K562 (cell line): ENCODE data around the gene GNAI3. TPM values are rescaled to one million over a fixed set of nuclear protein-coding genes. Genes with fewer than 3 reads are reported as not detected.

Experiments
- ATAC-seq: fragments of 200-7000 bp; cut with Tn5 transposase; 3 replicates; pipeline ENCODE4 v1.9.1; 2020; ENCODE audit warnings: moderate library complexity
- BruUV-seq: library from RNA; stranded (reverse); fragments of 400-500 nt; replicated peaks from 2 replicates; lab custom pipeline; 2021; lab: Mats Ljungman, UMichigan
- CTCF ChIA-PET: fragments of 300-600 bp; formaldehyde crosslinking; extraction: SDS; loops from one replicate; lab custom pipeline; 2021; ENCODE audit warnings: low intra/inter-chr PET ratio; lab: Yijun Ruan, JAX
- POLR2A ChIA-PET: fragments of 300-600, 350-650 bp; sonication (Branson Sonifier 250); formaldehyde crosslinking; extraction: SDS; loops from one replicate; lab custom pipeline; 2021; ENCODE audit warnings: antibody characterized with exemption, inconsistent platforms; lab: Yijun Ruan, JAX
- DNase-seq, 4 experiments: peaks; one replicate each; pipeline versions ENCODE4 v3.0.0 to v3.0.0-alpha.2; 2011 to 2018; ENCODE audit warnings: low spot score in 3 of 4, mixed read lengths in 3 of 4; ENCODE audit errors: extremely low read depth in 1 of 4
- FAIRE-seq: peaks from 2 replicates; lab custom pipeline; 2011; peaks lifted over from hg19 to GRCh38; lab: Jason Lieb, UNC
- H2AFZ ChIP-seq: 2 replicates; pipeline ENCODE4 v1.6.0; 2011; ENCODE audit warnings: low read depth, low read length, control low read depth, inconsistent platforms
- H3K27ac ChIP-seq: fragments of 200-600 bp; 3 replicates; pipeline ENCODE4 v1.8.0; 2011; ENCODE audit warnings: low read depth, mild to moderate bottlenecking, control low read depth, inconsistent platforms, low read length, moderate library complexity, mixed read lengths; ENCODE audit errors: extremely low read depth
- H3K27me3 ChIP-seq, 2 experiments: fragments of 300-600 bp in 1 of 2; 2 replicates in 1 of 2; 3 replicates in 1 of 2; pipeline versions ENCODE4 v1.6.0 to v1.8.0; 2011; ENCODE audit warnings: inconsistent platforms in 2 of 2, low read length in 2 of 2, mild to moderate bottlenecking in 1 of 2, mixed read lengths in 1 of 2, moderate library complexity in 1 of 2; ENCODE audit not compliant: control insufficient read depth in 2 of 2, insufficient read depth in 2 of 2
- H3K36me3 ChIP-seq: fragments of 300-600 bp; 3 replicates; pipeline ENCODE4 v1.8.0; 2011; ENCODE audit warnings: mild to moderate bottlenecking, low read length, inconsistent platforms; ENCODE audit not compliant: control insufficient read depth, insufficient read depth
- H3K4me1 ChIP-seq, 2 experiments: fragments of 200-600 bp in 1 of 2; replicated peaks in 1 of 2; 2 replicates in 1 of 2; 3 replicates in 1 of 2; pipeline versions ENCODE4 v1.5.1 to v1.8.0; 2011; ENCODE audit warnings: inconsistent platforms in 2 of 2, low read length in 2 of 2, mild to moderate bottlenecking in 1 of 2, mixed read lengths in 1 of 2, moderate library complexity in 1 of 2; ENCODE audit not compliant: control insufficient read depth in 2 of 2, insufficient read depth in 2 of 2
- H3K4me2 ChIP-seq: 2 replicates; pipeline ENCODE4 v1.6.1; 2011; ENCODE audit warnings: low read length, control low read depth, inconsistent platforms, mixed read lengths; ENCODE audit not compliant: insufficient read depth
- H3K4me3 ChIP-seq: fragments of 200-600 bp; sonication (generic), shearing (Covaris generic); 2 replicates; pipeline ENCODE4 v1.5.1; 2016; ENCODE audit warnings: control low read depth, inconsistent platforms
- H3K79me2 ChIP-seq: fragments of 200-600 bp; 3 replicates; pipeline ENCODE4 v1.8.0; 2011; ENCODE audit warnings: low read length, inconsistent platforms; ENCODE audit not compliant: control insufficient read depth, insufficient read depth
- H3K9ac ChIP-seq, 2 experiments: 2 replicates each; pipeline versions ENCODE4 v1.6.0 to v1.6.1; 2011; ENCODE audit warnings: low read depth in 2 of 2, low read length in 2 of 2, control low read depth in 1 of 2, inconsistent platforms in 1 of 2, mild to moderate bottlenecking in 1 of 2, mixed read lengths in 1 of 2; ENCODE audit not compliant: insufficient read depth in 1 of 2
- H3K9me1 ChIP-seq: one replicate; pipeline ENCODE4 v1.6.0; 2011; ENCODE audit warnings: inconsistent platforms, mild to moderate bottlenecking, low read length, moderate library complexity; ENCODE audit not compliant: control insufficient read depth, insufficient read depth
- H3K9me3 ChIP-seq: replicated peaks from 2 replicates; pipeline ENCODE4 v1.5.1; 2011; ENCODE audit warnings: low read depth, low read length, inconsistent platforms; ENCODE audit not compliant: control insufficient read depth, insufficient read depth
- H4K20me1 ChIP-seq: replicated peaks from 2 replicates; pipeline ENCODE4 v1.6.1; 2011; ENCODE audit warnings: low read length, inconsistent platforms, mixed read lengths; ENCODE audit not compliant: control insufficient read depth, insufficient read depth
- DPF2 ChIP-seq: fragments of 450-650 bp; IDR thresholded peaks from 2 replicates; pipeline ENCODE4 v1.6.1; 2016
- NCOA4 ChIP-seq: fragments of 450-650 bp; IDR thresholded peaks from 2 replicates; pipeline ENCODE4 v1.6.1; 2018; ENCODE audit warnings: mild to moderate bottlenecking; ENCODE audit not compliant: partially characterized antibody
- NEUROD1 ChIP-seq: fragments of 150-350 bp; IDR thresholded peaks from 2 replicates; pipeline ENCODE4 v1.6.1; 2014; ENCODE audit warnings: borderline replicate concordance, low read length, low read depth; ENCODE audit not compliant: partially characterized antibody
- RBBP5 ChIP-seq: fragments of 200-600 bp; sonication (generic); IDR thresholded peaks from 2 replicates; pipeline ENCODE4 v1.6.1; 2012; ENCODE audit warnings: borderline replicate concordance, mild to moderate bottlenecking, low read length, control low read depth, inconsistent platforms; ENCODE audit not compliant: insufficient read depth, poor library complexity, severe bottlenecking
- RFX7 ChIP-seq: fragments of 250-450 bp; sonication (Bioruptor Pico); IDR thresholded peaks from 2 replicates; pipeline ENCODE4 v1.5.1; 2021; ENCODE audit warnings: mild to moderate bottlenecking
- SAFB2 ChIP-seq: fragments of 200-400 bp; formaldehyde crosslinking; IDR thresholded peaks from 2 replicates; pipeline ENCODE4 v1.6.1; 2018; ENCODE audit warnings: borderline replicate concordance, low read length, low read depth, moderate library complexity; ENCODE audit not compliant: severe bottlenecking
- SIX5 ChIP-seq, 2 experiments: IDR thresholded peaks; 2 replicates each; pipeline ENCODE4 v1.6.1; 2011; ENCODE audit warnings: low read length in 2 of 2, borderline replicate concordance in 1 of 2, low read depth in 1 of 2, mild to moderate bottlenecking in 1 of 2, moderate library complexity in 1 of 2; ENCODE audit not compliant: insufficient read depth in 1 of 2
- TCF7 ChIP-seq: sonication (generic); IDR thresholded peaks from 2 replicates; pipeline ENCODE4 v1.6.1; 2016; ENCODE audit warnings: antibody characterized with exemption, borderline replicate concordance
- ZFP36 ChIP-seq: fragments of 150-350 bp; IDR thresholded peaks from 2 replicates; pipeline ENCODE4 v1.6.1; 2018; ENCODE audit warnings: low read length, low read depth; ENCODE audit not compliant: partially characterized antibody
- ZNF175 ChIP-seq: fragments of 200-800 bp; sonication (Bioruptor generic); IDR thresholded peaks from 2 replicates; pipeline ENCODE4 v1.6.1; 2016; ENCODE audit warnings: low read depth, mild to moderate bottlenecking, missing genetic modification characterization, missing compliant biosample characterization
- in situ Hi-C: fragments of 300-500 bp; cut with MboI; formaldehyde crosslinking; loops from 4 replicates; pipeline ENCODE4 v1.15.0; 2018; ENCODE audit warnings: inconsistent platforms, mixed read lengths
- intact Hi-C: fragments of 100-400 bp; cut with micrococcal nuclease; formaldehyde crosslinking; loops from 2 replicates; pipeline ENCODE4 v1.14.2; 2022
- polyA plus RNA-seq, 8 experiments: library from polyadenylated mRNA; depleted of rRNA in 4 of 8; stranded (reverse) in 5 of 8; unstranded in 3 of 8; fragments of >200 nt; fragmentation: Nextera tagmentation in 2 of 8; fragmentation: Illumina TruSeq in 1 of 8; extraction: Ambion mirVana in 2 of 8; extraction: Trizol in 1 of 8; gene quantifications; 2 replicates each; pipeline versions ENCODE4 v1.2.1 to v1.2.3, GENCODE V29; 2011 to 2014; ENCODE audit warnings: inconsistent platforms in 1 of 8, missing spikeins in 1 of 8
- total RNA-seq, 7 experiments: library from RNA; depleted of rRNA in 6 of 7; stranded (reverse); fragments of >200 nt in 6 of 7; fragmentation: Illumina TruSeq in 2 of 7; extraction: Trizol in 2 of 7; gene quantifications; 2 replicates each; pipeline versions ENCODE4 v1.2.1 to v1.2.3, GENCODE V29; 2011 to 2021; ENCODE audit warnings: low replicate concordance in 1 of 7
- TF ChIP-seq, protein P1 (sequence below): sonication (generic); formaldehyde crosslinking; IDR thresholded peaks from 2 replicates; pipeline ENCODE4 v1.8.1; 2022; ENCODE audit warnings: missing genetic modification reagents
- TF ChIP-seq, protein P2 (sequence below): sonication (generic); IDR thresholded peaks from 2 replicates; pipeline ENCODE4 v1.6.1; 2016
- TF ChIP-seq, protein P3 (sequence below), 2 experiments: fragments of 200-800 bp in 1 of 2; sonication (Bioruptor generic) in 1 of 2; sonication (generic) in 1 of 2; formaldehyde crosslinking in 1 of 2; IDR thresholded peaks in 1 of 2; conservative IDR thresholded peaks in 1 of 2; 2 replicates each; pipeline versions ENCODE4 v1.5.0 to v1.6.1; 2016 to 2020; ENCODE audit warnings: missing compliant biosample characterization in 1 of 2, missing genetic modification characterization in 1 of 2, missing genetic modification reagents in 1 of 2
- TF ChIP-seq, protein P4 (sequence below): fragments of 450-650 bp; formaldehyde crosslinking; IDR thresholded peaks from 2 replicates; pipeline ENCODE4 v1.4.0; 2022; ENCODE audit warnings: missing genetic modification characterization
- TF ChIP-seq, protein P5 (sequence below): fragments of 450-650 bp; IDR thresholded peaks from 2 replicates; pipeline ENCODE4 v1.6.1; 2016; ENCODE audit warnings: missing biosample characterization, missing genetic modification characterization

The GNAI3 gene
- total and polyA plus RNA-seq, 9 of the 15 experiments (the other 6 are each of a cell fraction or from before 2014, with no cell fraction given): 6.3 to 13.2 (median 8.9) TPM

DNA sequence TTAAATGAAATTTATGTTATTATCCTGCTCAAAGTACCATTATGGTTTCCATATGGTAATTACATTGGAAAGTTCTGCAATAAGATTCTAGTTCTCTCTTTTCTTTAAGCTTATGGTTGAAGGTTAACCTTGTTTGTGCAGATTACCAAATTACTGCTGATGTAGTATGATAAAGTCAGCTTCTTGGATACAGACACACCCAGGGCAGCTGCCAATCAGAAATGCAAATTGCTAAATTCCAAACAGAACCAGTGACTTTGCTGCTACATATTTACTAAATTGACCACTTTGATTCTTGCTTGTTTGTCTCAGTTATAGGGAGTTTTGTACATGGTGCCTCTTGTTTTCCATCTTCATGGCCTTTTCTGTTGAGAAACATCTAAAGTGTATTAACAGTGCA lies 44.5 kb downstream of the GNAI3 start:
- Histone ChIP-seq H2AFZ (no peak overlapping the region), H3K4me3 (no peak overlapping the region), H3K27ac (no peak overlapping the region), H3K27me3 (no peaks in the 10 kb centered on the region), H3K4me2 (no peak overlapping the region), H3K9me1 (no peaks in the 10 kb centered on the region), H3K4me1 (no peaks in the 10 kb centered on the region), H3K9ac (no peak overlapping the region), H3K9me3 (no peaks in the 10 kb centered on the region), H4K20me1 (no peaks in the 10 kb centered on the region), H3K36me3 (peaks cover 68% of the 10 kb centered on the region), H3K79me2 (no peaks in the 10 kb centered on the region)
- POLR2A ChIA-PET: interaction anchor here (1.4 kb wide), 1 partner anchor 9 kb away, joined by 3 read pairs; no protein-coding TSS in a partner anchor
- BruUV-seq: TSS peak; percentile 15
- DNase-seq (no peak), FAIRE-seq (no peak), ATAC-seq (no peak)
- intact Hi-C loops (no loop called here), in situ Hi-C loops (no loop called here)
- CTCF ChIA-PET: no interaction called here
- no peak for TF ChIP-seq RFX7 (CRISPR knock-in tag)
- TF ChIP-seq SAFB2: no peak
- TF ChIP-seq SIX5 (IDR thresholded peaks at IDR 0.05; ENCODE audit: borderline replicate concordance in 1 of 2, insufficient read depth in 1 of 2, low read depth in 1 of 2, low read length in 2 of 2): no peak
- TF ChIP-seq DPF2: no peak
- TF ChIP-seq, protein P1, sequence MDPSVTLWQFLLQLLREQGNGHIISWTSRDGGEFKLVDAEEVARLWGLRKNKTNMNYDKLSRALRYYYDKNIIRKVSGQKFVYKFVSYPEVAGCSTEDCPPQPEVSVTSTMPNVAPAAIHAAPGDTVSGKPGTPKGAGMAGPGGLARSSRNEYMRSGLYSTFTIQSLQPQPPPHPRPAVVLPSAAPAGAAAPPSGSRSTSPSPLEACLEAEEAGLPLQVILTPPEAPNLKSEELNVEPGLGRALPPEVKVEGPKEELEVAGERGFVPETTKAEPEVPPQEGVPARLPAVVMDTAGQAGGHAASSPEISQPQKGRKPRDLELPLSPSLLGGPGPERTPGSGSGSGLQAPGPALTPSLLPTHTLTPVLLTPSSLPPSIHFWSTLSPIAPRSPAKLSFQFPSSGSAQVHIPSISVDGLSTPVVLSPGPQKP (CRISPR knock-in tag): no peak
- TF ChIP-seq ZNF175: no peak
- no peak for TF ChIP-seq ZFP36
- TF ChIP-seq, protein P2, sequence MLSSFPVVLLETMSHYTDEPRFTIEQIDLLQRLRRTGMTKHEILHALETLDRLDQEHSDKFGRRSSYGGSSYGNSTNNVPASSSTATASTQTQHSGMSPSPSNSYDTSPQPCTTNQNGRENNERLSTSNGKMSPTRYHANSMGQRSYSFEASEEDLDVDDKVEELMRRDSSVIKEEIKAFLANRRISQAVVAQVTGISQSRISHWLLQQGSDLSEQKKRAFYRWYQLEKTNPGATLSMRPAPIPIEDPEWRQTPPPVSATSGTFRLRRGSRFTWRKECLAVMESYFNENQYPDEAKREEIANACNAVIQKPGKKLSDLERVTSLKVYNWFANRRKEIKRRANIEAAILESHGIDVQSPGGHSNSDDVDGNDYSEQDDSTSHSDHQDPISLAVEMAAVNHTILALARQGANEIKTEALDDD: peak; percentile 44
- TF ChIP-seq, protein P3, sequence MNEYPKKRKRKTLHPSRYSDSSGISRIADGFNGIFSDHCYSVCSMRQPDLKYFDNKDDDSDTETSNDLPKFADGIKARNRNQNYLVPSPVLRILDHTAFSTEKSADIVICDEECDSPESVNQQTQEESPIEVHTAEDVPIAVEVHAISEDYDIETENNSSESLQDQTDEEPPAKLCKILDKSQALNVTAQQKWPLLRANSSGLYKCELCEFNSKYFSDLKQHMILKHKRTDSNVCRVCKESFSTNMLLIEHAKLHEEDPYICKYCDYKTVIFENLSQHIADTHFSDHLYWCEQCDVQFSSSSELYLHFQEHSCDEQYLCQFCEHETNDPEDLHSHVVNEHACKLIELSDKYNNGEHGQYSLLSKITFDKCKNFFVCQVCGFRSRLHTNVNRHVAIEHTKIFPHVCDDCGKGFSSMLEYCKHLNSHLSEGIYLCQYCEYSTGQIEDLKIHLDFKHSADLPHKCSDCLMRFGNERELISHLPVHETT (CRISPR knock-in tag; conservative IDR thresholded peaks at IDR 0.05 in 1 of 2, IDR thresholded peaks at IDR 0.05 in 1 of 2): no peak
- no peak for TF ChIP-seq NCOA4
- TF ChIP-seq, protein P4, sequence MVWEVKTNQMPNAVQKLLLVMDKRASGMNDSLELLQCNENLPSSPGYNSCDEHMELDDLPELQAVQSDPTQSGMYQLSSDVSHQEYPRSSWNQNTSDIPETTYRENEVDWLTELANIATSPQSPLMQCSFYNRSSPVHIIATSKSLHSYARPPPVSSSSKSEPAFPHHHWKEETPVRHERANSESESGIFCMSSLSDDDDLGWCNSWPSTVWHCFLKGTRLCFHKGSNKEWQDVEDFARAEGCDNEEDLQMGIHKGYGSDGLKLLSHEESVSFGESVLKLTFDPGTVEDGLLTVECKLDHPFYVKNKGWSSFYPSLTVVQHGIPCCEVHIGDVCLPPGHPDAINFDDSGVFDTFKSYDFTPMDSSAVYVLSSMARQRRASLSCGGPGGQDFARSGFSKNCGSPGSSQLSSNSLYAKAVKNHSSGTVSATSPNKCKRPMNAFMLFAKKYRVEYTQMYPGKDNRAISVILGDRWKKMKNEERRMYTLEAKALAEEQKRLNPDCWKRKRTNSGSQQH: no peak
- no peak for TF ChIP-seq RBBP5
- TF ChIP-seq, protein P5, sequence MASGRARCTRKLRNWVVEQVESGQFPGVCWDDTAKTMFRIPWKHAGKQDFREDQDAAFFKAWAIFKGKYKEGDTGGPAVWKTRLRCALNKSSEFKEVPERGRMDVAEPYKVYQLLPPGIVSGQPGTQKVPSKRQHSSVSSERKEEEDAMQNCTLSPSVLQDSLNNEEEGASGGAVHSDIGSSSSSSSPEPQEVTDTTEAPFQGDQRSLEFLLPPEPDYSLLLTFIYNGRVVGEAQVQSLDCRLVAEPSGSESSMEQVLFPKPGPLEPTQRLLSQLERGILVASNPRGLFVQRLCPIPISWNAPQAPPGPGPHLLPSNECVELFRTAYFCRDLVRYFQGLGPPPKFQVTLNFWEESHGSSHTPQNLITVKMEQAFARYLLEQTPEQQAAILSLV (tag): no peak
- TF ChIP-seq TCF7: no peak
- TF ChIP-seq NEUROD1: no peak
